Sigmoid colon (tissue), 7 donors: ENCODE results near the gene F13A1. TPM values are rescaled to one million over a fixed set of nuclear protein-coding genes. Genes with fewer than 3 reads are reported as not detected.

ENCODE experiments used
- DNase-seq: peaks from one replicate; pipeline ENCODE4 v3.0.0-alpha.2; 2019
- H3K27ac ChIP-seq, 4 donors: fragments of 200-600 bp; sonication (generic); one replicate each; pipeline ENCODE4 v1.5.1; 2016 to 2019; ENCODE audit warnings: mild to moderate bottlenecking in 1 of 4
- H3K27me3 ChIP-seq, 3 donors: fragments of 200-600 bp; sonication (generic); one replicate each; pipeline ENCODE4 v1.5.1; 2019; ENCODE audit warnings: mild to moderate bottlenecking in 1 of 3
- H3K36me3 ChIP-seq, 4 donors: fragments of 200-600 bp; sonication (generic); one replicate each; pipeline ENCODE4 v1.5.1; 2016 to 2019
- H3K4me1 ChIP-seq, 4 donors: fragments of 200-600 bp; sonication (generic); one replicate each; pipeline ENCODE4 v1.5.1; 2017 to 2019
- H3K4me3 ChIP-seq, 4 donors: fragments of 200-600 bp; sonication (generic); one replicate each; pipeline ENCODE4 v1.5.1; 2017 to 2019; ENCODE audit warnings: mild to moderate bottlenecking in 2 of 4, moderate library complexity in 1 of 4
- H3K9me3 ChIP-seq, 4 donors: fragments of 200-600 bp in 3 of 4; sonication (generic) in 3 of 4; one replicate each; pipeline versions ENCODE4 v1.5.1 to v1.6.1; 2013 to 2019
- CTCF ChIP-seq, 4 experiments: fragments of 450-650 bp in 3 of 4; fragments of 200-600 bp in 1 of 4; IDR thresholded peaks; one replicate each; pipeline ENCODE4 v1.5.1; 2016 to 2019; ENCODE audit warnings: antibody characterized with exemption in 4 of 4, mild to moderate bottlenecking in 3 of 4, moderate library complexity in 2 of 4
- EP300 ChIP-seq, 4 donors: sonication (generic); formaldehyde crosslinking; IDR thresholded peaks; one replicate each; pipeline ENCODE4 v1.6.1; 2017; ENCODE audit warnings: antibody characterized with exemption in 4 of 4
- POLR2A ChIP-seq, 2 donors: fragments of 450-650 bp; IDR thresholded peaks; one replicate each; pipeline ENCODE4 v1.6.1; 2016; ENCODE audit warnings: antibody characterized with exemption in 2 of 2, mild to moderate bottlenecking in 2 of 2, moderate library complexity in 2 of 2
- POLR2AphosphoS5 ChIP-seq, 4 donors: sonication (generic); formaldehyde crosslinking; IDR thresholded peaks; one replicate each; pipeline ENCODE4 v1.6.1; 2017; ENCODE audit warnings: antibody characterized with exemption in 4 of 4
- WGBS, 2 donors: extraction: QIAGEN DNeasy Blood & Tissue Kit; methylation state at CpG; one replicate each; pipeline ENCODE4 v1.1.7; 2013; 5-methylcytosine and 5-hydroxymethylcytosine counted together
- intact Hi-C: fragments of 100-400 bp; cut with DNase I; formaldehyde crosslinking; loops from one replicate; pipeline ENCODE4 v1.15.1; 2023
- polyA plus RNA-seq, 3 donors: library from polyadenylated mRNA; stranded (reverse); fragments of 200-250 nt; gene quantifications; one replicate each; pipeline ENCODE4 v1.2.3, GENCODE V29; 2013
- total RNA-seq, 4 donors: library from RNA; depleted of rRNA; stranded (reverse); fragments of >200 nt; gene quantifications; one replicate each; pipeline ENCODE4 v1.1.0, GENCODE V29; 2016
- donor health status: healthy with polysubstance abuse.
- donor health status: Bipolar disorder and iron deficiency.
- donor health status: healthy.

Gene F13A1
- total and polyA plus RNA-seq, 7 donors: 14.1 to 196 (median 47.9) TPM

- H3K27ac ChIP-seq: no peak overlapping the region
- intact Hi-C loops: no loop called here
- WGBS, 2 donors: 18 to 57% methylated on average over 1 of the region's 1 CpG
- H3K36me3 ChIP-seq: no peaks in the 10 kb centered on the region
- TF ChIP-seq CTCF (IDR thresholded peaks at IDR 0.05) (no peak), POLR2AphosphoS5 (IDR thresholded peaks at IDR 0.05) (no peak), EP300 (IDR thresholded peaks at IDR 0.05) (no peak)
- H3K4me1 ChIP-seq: no peaks in the 10 kb centered on the region
- no peaks in the 10 kb centered on the region for H3K27me3 ChIP-seq
- no peak overlapping the region for H3K4me3 ChIP-seq
- H3K9me3 ChIP-seq: no peaks in the 10 kb centered on the region
- no peak for DNase-seq
These were observed 85.5 kb downstream of the F13A1 start for GRCh38 chr6:6234963-6235362.

GRCh38 chr6:6230286-6230685 is 90.2 kb downstream of the F13A1 start:
- no peaks in the 10 kb centered on the region for H3K9me3 ChIP-seq
- intact Hi-C loops: no loop called here
- no peak overlapping the region for H3K27ac ChIP-seq
- H3K36me3 ChIP-seq: no peaks in the 10 kb centered on the region
- 7 to 47% methylated on average over 1 of the region's 1 CpG for WGBS, 2 donors
- no peaks in the 10 kb centered on the region for H3K4me1 ChIP-seq
- no peak overlapping the region for H3K4me3 ChIP-seq
- no peaks in the 10 kb centered on the region for H3K27me3 ChIP-seq
- TF ChIP-seq EP300 (IDR thresholded peaks at IDR 0.05) (no peak), POLR2A (IDR thresholded peaks at IDR 0.05) (no peak), POLR2AphosphoS5 (IDR thresholded peaks at IDR 0.05) (no peak), CTCF (IDR thresholded peaks at IDR 0.05) (no peak)
- no peak for DNase-seq

GRCh38 chr6:6227896-6228295 is 92.6 kb downstream of the F13A1 start:
- no peaks in the 10 kb centered on the region for H3K9me3 ChIP-seq
- H3K27ac ChIP-seq: no peak overlapping the region
- H3K27me3 ChIP-seq: no peaks in the 10 kb centered on the region
- 88 to 89% methylated on average over 1 of the region's 1 CpG for WGBS, 2 donors
- H3K4me3 ChIP-seq: no peak overlapping the region
- no peaks in the 10 kb centered on the region for H3K36me3 ChIP-seq
- intact Hi-C loops: no loop called here
- DNase-seq: no peak
- TF ChIP-seq POLR2A (IDR thresholded peaks at IDR 0.05) (no peak), CTCF (IDR thresholded peaks at IDR 0.05) (no peak), POLR2AphosphoS5 (IDR thresholded peaks at IDR 0.05) (no peak), EP300 (IDR thresholded peaks at IDR 0.05) (no peak)
- no peaks in the 10 kb centered on the region for H3K4me1 ChIP-seq

GRCh38 chr6:6225885-6226529 is 94.5 kb downstream of the F13A1 start:
- 6 to 25% methylated on average over 2 of the region's 2 CpGs for WGBS, 2 donors
- Histone ChIP-seq H3K27me3 (no peaks in the 10 kb centered on the region), H3K4me1 (no peaks in the 10 kb centered on the region), H3K4me3 (no peak overlapping the region), H3K36me3 (no peaks in the 10 kb centered on the region), H3K27ac (no peak overlapping the region), H3K9me3 (no peaks in the 10 kb centered on the region)
- TF ChIP-seq EP300 (IDR thresholded peaks at IDR 0.05) (no peak), POLR2AphosphoS5 (IDR thresholded peaks at IDR 0.05) (no peak), POLR2A (IDR thresholded peaks at IDR 0.05) (no peak), CTCF (IDR thresholded peaks at IDR 0.05) (no peak)
- DNase-seq: no peak
- intact Hi-C loops: no loop called here

- no peaks in the 10 kb centered on the region for H3K27me3 ChIP-seq
- H3K9me3 ChIP-seq: no peaks in the 10 kb centered on the region
- TF ChIP-seq POLR2A (IDR thresholded peaks at IDR 0.05) (no peak), POLR2AphosphoS5 (IDR thresholded peaks at IDR 0.05) (no peak), CTCF (IDR thresholded peaks at IDR 0.05) (no peak), EP300 (IDR thresholded peaks at IDR 0.05) (no peak)
- DNase-seq: no peak
- no peaks in the 10 kb centered on the region for H3K4me1 ChIP-seq
- 91 to 96% methylated on average over 6 of the region's 6 CpGs for WGBS, 2 donors
- intact Hi-C loops: no loop called here
- no peak overlapping the region for H3K27ac ChIP-seq
- H3K4me3 ChIP-seq: no peak overlapping the region
- no peaks in the 10 kb centered on the region for H3K36me3 ChIP-seq
These were observed 95.5 kb downstream of the F13A1 start for GRCh38 chr6:6224933-6225486.
